Skin epidermis (tissue), 12 donors: ENCODE results near the gene COL10A1.

ENCODE experiments used
- H3K27ac ChIP-seq, 21 experiments: fragments of 200-600 bp; sonication (generic) in 11 of 21; one replicate each; pipeline ENCODE4 v1.5.0; 2020; ENCODE audit warnings: mild to moderate bottlenecking in 3 of 21, inconsistent platforms in 2 of 21, moderate library complexity in 2 of 21
- H3K4me3 ChIP-seq, 7 experiments: fragments of 200-600 bp; sonication (generic) in 2 of 7; one replicate each; pipeline ENCODE4 v1.5.0; 2020; ENCODE audit warnings: inconsistent platforms in 2 of 7, mild to moderate bottlenecking in 2 of 7, moderate library complexity in 1 of 7

Gene COL10A1

DNA sequence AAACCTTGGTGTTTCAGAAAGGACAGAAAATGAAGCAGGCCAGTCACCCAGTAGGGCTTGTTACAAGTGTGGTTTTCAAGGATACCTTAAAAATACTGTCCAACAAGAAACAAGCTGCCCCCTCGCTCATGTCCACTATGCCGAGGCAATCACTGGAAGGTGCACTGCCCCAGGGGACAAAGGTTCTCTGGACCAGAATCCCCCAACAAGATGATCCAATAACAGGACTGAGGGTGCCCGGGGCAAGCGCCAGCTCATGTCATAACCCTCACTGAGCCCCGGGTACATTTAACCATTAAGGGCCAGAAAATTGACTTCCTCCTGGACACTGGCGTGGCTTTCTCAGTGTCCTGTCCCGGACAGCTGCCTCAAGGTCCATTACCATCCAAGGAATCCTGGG, 31.9 kb downstream of the COL10A1 start:
- Histone ChIP-seq H3K4me3 (no peak overlapping the region), H3K27ac (no peak overlapping the region)

DNA sequence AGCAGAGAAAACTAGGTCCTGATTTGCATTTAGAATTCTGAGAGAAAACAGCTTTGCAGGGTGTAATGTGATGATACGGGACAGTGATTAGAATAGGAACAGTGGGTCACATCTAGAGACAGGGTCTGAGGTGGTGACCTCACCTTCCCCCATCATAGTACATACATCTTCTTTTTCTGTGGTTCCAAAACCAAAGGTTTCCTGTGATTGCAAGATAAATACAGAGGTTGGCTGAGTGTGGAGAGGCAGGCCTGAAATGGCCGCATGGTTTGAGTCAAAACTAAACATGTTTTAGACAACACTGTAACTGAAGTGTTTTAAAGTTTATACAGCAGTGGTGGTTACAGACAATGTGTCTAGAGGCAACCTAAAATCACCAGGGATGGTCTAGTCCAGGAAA, 35.7 kb downstream of the COL10A1 start:
- Histone ChIP-seq H3K27ac (no peak overlapping the region), H3K4me3 (no peak overlapping the region)

DNA sequence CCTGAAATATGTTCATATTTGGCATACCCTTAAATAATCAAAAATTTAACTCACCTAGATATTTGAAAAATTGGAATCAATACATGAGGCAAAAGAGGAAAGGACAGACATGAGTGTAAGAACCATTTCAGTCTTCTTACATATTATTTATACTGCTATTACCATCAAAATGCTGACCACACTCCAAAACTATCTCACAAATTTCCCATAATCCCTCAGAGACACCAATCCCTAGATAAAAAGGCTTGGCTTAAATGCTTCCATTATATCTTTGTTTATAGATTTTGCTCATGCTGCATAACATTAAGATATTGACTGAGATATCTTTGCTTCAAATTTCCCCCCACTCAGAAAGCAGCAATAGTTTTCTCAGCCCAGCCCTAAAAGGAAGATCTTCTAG, 37.0 kb downstream of the COL10A1 start:
- Histone ChIP-seq H3K27ac (no peak overlapping the region), H3K4me3 (no peak overlapping the region)

DNA sequence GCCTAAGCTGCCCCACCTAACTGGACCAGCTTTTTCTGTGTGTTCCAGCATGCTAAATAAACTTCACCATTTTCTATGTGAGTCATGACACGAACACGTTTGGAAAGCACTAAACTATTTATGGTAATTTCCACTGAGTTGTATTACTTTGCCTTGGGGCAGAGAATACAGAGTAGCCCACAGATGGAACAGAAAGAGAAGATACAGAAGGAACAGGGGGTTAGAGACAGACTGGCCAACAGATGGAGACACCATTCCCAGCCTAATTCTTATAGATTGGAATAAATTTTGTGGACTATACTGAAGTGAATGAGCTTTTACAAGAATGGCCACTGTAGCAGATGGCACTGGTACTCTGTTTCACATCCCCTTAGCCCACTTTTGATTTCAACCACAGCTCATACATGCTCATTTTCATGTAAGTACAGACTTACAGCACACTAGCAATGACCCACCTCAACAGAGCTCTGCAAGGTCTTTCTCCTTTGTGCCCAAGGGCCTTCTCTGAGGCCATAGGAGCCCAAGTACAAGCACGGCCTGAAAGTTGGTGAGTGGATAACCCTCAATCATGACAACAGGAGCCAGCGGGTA, 38.4 kb downstream of the COL10A1 start:
- no peak overlapping the region for H3K27ac ChIP-seq
- no peak overlapping the region for H3K4me3 ChIP-seq

DNA sequence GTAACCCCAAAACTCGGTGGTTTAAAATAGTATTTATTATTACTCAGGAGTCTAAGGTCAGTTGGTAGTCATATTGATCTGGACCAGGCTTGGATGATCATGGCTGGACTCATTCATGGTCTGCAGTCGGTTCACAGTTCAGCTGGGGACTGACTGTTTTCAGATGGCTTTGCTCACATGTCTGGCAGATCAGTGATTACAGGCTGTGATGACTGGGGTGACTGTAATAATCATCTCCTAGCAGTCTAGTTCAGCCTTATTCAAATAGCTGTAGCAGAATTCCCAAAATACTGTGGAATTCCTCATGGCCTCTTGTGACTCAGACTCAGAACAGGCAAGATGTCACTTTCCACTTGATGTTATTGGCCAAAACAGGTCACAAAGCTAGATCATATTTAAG, 41.6 kb downstream of the COL10A1 start:
- Histone ChIP-seq H3K27ac (no peak overlapping the region), H3K4me3 (no peak overlapping the region)

DNA sequence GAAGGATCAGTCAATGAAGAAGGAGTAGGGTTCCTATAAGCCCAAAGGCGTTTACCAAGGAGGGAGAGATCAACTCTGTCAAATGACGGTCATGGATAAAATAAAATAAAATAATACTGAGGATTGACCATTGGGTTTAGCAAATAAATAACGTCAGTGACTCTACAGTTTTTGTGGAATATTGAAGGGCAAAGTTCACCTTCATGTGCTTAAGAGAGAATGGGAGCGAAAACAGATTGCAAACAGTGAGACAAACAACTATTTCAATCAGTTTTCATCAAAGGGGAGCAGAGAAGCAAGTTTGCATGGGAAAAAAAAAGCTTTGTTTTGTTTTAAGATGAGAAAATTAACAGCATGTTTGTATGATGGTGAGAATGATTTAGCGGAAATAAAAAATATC, 42.9 kb downstream of the COL10A1 start:
- Histone ChIP-seq H3K27ac (no peak overlapping the region), H3K4me3 (no peak overlapping the region)

DNA sequence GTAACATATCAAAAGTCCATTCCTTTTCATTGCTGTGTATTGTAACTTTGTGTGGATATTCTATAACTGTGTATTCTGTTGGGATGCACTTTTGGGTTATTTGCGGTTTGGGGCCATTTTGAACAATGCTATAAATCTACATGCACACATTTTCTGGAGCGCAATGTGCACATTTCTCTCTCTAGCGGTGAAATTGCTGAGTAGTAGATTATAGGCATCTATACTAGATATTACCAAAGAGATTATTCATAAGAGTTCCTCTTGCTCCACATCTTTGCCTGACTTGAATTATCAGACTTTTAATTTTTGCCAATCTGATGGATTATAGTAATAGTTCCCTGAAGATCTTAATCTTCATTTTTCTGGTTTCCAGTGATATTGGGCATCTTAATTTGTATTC, 47.0 kb downstream of the COL10A1 start:
- Histone ChIP-seq H3K4me3 (no peak overlapping the region), H3K27ac (no peak overlapping the region)

DNA sequence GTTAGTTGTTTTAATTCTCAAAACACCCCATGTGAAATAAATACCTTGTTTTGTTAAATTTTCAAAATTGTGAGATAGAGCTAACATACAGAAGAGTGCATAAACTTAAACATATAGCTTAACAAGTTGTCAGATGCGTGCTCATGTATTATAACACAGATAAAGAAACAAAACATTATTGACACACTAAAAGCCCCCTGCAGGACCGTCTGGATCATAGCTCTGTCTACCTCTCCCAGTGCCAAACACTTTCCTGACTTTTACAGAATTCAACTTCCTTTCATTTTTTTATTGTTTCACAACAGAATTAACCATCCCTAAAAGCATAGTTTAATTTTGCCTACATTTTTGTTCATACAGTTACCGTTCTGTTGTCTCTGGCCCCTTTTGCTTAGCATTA, 47.4 kb downstream of the COL10A1 start:
- Histone ChIP-seq H3K27ac (no peak overlapping the region), H3K4me3 (no peak overlapping the region)

DNA sequence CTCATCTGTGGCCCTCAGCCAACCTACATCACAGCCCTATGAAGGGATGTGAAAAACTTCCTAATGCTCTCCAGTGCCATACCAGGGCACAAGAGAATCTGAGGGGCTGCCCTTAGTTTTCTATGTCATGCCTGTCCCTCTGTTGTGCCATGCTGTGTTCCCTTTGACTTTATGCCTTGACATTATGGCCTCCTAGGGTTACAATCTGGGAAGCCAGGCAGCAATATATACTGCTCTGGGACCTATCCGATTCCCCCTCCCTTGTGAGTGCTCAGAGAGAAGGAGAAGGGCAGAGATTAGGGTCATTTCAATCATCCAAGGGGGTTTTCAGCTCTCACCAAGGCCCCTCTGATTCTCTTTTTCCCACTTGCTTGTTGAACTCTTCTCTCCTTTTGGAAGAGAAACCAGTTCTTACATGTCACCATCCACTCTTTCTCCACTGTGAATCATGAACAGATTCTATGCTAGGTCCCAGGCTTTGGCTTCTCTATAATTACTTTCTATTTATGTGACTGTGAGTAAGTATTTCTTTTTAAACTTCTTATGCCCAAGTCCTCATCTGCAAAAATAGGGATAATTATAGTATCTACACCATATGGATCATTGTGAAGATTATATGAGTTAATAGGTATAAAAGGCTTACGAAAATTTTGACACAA, 51.1 kb downstream of the COL10A1 start:
- no peak overlapping the region for H3K4me3 ChIP-seq
- no peak overlapping the region for H3K27ac ChIP-seq

DNA sequence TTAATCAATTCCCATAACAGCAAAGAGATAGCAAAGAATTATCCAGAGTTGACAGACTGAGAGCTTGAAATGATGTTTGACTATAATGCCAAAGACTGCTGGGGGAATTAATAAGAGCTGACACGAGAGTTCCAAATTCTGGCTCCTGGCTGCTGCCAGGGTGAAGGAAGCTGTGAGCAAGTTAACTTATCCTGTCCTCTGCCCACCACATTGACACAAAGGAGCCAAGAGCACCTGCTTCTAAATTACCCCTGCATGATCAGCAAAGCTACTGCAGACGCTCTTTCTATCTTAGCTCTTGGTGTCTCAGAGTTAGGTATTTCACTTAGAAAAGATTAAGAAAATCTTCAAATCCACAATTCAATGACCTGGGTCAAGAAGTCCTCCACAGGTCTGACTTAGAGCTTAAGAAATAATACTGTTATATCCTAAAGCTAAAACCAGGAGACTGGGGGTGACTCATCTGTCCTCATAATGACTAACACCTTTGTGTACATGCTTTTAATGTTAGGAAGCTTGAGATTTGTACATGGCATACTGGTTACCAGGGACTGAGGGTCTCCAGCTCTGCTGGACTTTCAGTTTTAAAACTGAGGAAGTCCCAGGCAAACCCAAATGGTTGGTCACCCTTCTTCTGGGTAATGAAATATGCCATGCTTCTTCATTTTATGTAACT, 52.0 kb downstream of the COL10A1 start:
- Histone ChIP-seq H3K27ac (no peak overlapping the region), H3K4me3 (no peak overlapping the region)

DNA sequence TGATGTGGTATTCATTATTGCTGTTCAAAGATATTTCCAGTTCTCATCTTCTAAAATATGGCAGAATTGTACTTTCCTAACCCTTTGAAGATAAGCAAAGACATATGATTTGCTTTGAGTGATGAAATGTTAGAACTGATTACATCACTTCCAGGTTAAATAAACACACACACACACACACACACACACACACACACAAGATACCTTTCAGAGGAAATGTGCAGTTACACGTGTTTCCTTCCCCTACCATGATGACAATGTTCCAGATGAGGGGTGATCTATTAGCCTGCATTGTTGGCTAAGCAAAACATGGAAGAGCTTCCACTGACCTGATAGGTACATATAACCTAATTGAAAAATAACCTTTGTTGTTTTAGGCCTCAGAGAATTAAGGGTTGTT, 53.6 kb downstream of the COL10A1 start:
- no peak overlapping the region for H3K27ac ChIP-seq

DNA sequence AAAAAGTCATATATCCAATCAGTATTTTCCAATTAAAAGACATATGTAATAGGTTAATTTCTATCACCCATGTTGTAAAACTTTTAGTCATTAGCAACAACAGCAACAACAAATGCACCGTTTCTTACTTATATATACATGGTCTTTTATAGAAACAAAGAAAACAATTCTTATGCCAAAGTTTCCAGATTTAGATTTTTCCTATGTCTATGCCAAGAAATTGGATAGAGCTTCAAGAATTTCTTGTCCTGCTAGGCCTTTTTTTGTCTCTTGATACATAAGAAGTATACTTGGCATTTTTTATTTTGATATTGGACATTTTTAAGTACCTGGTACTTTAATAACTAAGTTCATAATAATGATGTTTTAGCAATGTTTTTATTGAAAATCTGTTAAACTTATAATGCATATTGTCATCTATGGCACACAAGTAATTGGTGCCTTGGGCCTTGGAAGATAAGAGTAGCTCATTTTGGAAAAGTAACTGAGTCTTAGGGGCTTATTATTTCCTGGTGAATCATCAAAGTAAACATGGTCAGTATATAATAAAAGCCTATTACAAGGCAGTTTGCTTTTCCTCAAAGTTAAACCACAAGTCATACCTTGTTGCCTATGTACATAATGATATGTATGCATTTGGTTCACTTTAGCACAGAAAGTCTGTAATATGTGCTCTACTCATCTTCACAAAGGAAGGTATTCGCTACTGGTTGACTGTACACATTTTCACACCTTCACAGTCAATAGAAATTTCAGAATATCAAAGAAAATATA, 55.1 kb downstream of the COL10A1 start:
- Histone ChIP-seq H3K27ac (no peak overlapping the region), H3K4me3 (no peak overlapping the region)

More for the DNA sequence above, 53.6 kb downstream of the COL10A1 start:
- no peak overlapping the region for H3K4me3 ChIP-seq

DNA sequence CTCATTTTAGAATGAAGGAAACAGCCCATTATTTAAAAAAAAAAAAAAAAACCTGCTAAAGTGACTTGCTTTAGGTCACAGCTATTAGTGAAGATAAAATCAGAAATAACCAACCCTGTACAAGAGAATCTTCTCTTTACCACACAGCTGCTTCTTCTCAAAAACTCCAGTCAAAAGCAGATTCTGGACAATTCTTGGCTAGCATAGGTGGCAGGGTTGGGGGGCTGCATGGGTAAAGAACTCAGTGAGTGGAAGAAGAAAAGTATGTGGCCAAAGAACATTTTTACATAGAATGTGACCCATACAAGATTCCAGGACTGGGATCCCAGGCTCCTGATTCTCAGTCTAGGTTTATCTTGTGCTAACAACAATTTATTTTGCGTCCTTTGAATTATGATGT, 55.8 kb downstream of the COL10A1 start:
- Histone ChIP-seq H3K4me3 (no peak overlapping the region), H3K27ac (no peak overlapping the region)
